HT1080 (cell line): ENCODE measurements around the gene EFNB2. TPM values are rescaled to one million over a fixed set of nuclear protein-coding genes. Genes with fewer than 3 reads are reported as not detected.
A peak's percentile ranks its signal among the peaks of the same experiment; 100 is the strongest.

Source experiments
- DNase-seq: peaks from one replicate; pipeline ENCODE4 v3.0.0-alpha.2; 2015; ENCODE audit warnings: low read depth
- polyA plus RNA-seq, 2 experiments: library from polyadenylated mRNA; depleted of rRNA; stranded (reverse); fragments of >200 nt; gene quantifications; 2 replicates each; pipeline ENCODE4 v1.2.3, GENCODE V29; 2015
- total RNA-seq: library from RNA; depleted of rRNA; stranded (reverse); fragments of >200 nt; shearing (Covaris generic); gene quantifications from 2 replicates; pipeline ENCODE4 v1.2.3, GENCODE V29; 2014; rRNA removed

Gene EFNB2, protein sequence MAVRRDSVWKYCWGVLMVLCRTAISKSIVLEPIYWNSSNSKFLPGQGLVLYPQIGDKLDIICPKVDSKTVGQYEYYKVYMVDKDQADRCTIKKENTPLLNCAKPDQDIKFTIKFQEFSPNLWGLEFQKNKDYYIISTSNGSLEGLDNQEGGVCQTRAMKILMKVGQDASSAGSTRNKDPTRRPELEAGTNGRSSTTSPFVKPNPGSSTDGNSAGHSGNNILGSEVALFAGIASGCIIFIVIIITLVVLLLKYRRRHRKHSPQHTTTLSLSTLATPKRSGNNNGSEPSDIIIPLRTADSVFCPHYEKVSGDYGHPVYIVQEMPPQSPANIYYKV
- 17.4 and 22.4 TPM in 2 replicates for total RNA-seq
- polyA plus RNA-seq (2015; cell fraction: cytosol; rRNA removed): 21.6 and 25.0 TPM in 2 replicates
- polyA plus RNA-seq (2015; cell fraction: nucleus; rRNA removed): 16.1 and 19.2 TPM in 2 replicates

DNA sequence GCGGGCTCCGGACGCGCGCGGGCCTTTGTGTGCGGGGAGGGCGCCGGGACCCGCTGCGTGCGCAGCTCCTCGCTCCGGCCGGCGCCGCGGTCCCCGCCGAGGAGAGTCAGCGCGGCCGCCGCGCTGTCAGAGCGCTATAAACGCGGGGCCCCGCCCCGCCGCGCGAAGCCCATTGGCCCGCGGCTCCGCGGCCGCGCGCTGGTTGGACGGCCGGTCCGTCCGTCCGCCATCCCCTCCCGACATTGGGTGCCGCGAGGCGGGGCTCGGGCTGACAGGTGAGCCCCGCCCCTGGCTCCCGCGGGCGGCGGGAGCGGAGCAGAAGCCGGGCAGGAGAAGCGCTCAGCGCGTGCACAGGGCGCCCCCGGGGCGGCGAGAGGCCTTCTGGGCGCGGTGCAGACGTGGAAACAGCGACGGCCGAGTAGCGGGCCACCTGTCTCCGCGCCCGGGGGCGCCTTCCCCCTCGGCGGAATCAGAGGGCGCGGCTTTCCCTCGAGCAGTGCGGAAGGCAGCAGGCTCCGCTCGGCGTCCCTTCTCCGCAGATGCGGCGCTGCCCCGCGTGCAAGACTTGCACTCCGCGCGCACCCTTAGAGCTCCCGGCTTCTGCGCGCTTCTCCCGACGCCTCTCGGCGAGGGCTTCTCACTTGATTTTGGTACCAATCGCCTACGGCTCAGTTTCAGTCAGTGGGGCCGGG is at the start of gene EFNB2:
TSS of gene EFNB2 (minus strand) at position 111 of the 692 bp plus-strand sequence. CDS start 698 bp downstream, outside the sequence.
- peak; percentile 94 for DNase-seq

GRCh38 chr13:106581225-106581624 is 45.8 kb upstream of the EFNB2 start:
- no peak for DNase-seq

- no peak for DNase-seq
These were observed 40.4 kb upstream of the EFNB2 start for GRCh38 chr13:106575896-106576295.

DNA sequence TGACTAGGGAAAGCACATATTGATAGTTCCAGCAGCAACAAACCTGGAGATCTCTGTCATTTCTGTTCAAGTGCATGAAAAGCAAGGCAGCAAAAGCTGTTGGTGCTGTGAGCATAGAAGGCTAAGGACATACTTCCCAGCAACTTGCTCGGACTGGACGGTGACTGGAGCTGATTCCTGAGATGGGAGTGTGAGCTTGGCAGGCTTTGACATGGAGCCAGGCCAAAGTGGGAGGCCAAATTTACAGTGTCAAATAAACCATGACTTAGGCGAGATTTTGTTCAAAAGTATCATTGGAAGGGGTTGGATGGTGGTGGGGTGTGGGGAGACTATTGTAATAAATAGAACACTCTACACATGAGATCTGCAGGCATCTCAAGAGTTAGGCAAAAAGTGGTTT is 38.4 kb upstream of the EFNB2 start:
- no peak for DNase-seq

DNA sequence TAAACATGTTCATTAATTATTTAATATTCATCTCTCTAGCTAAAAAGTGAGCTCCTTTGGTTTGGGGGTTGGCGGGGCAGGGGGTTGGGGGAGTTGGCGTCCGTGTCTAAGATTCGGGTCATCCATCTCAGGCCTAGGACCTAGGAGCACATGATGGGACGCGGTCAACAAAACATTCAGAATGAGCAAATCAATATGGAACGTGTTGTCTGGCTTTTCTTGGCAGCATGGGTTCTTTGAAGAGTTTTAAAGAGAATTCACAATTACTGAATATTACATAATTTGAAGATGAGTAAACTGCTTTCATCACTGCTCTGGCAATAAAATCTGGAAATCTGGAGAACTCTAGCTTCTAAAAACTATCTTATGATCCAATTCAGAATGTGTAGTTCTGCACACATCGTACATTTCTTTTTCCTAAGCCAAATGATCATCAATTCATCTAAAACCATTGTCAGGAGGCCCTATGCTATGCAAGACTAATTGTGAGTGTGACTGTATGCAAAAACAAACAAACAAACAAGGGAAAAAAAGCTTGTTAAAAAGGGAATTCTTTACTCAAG is 37.9 kb upstream of the EFNB2 start:
- no peak for DNase-seq

DNA sequence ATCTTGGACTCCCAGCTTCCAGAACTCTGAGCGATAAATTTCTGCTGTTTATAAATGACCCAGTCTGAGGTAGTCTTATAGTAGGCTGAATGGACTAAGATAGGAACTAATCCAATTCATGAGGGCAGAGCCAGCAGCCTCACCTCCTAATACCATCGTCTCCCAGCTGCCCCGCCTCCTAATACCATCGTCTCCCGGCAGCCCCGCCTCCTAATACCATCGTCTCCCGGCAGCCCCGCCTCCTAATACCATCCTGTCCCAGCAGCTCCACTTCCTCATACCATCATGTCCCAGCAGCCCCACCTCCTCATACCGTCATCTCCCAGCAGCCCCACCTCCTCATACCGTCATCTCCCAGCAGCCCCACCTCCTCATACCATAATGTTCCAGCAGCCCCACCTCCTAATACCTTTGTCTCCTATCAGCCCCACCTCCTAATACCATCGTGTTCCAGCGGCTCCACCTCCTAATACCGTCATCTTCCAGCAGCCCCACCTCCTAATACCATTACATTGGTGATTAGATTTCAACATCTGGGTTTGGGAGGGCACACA is 34.9 kb upstream of the EFNB2 start:
- peak; percentile 42 for DNase-seq

DNA sequence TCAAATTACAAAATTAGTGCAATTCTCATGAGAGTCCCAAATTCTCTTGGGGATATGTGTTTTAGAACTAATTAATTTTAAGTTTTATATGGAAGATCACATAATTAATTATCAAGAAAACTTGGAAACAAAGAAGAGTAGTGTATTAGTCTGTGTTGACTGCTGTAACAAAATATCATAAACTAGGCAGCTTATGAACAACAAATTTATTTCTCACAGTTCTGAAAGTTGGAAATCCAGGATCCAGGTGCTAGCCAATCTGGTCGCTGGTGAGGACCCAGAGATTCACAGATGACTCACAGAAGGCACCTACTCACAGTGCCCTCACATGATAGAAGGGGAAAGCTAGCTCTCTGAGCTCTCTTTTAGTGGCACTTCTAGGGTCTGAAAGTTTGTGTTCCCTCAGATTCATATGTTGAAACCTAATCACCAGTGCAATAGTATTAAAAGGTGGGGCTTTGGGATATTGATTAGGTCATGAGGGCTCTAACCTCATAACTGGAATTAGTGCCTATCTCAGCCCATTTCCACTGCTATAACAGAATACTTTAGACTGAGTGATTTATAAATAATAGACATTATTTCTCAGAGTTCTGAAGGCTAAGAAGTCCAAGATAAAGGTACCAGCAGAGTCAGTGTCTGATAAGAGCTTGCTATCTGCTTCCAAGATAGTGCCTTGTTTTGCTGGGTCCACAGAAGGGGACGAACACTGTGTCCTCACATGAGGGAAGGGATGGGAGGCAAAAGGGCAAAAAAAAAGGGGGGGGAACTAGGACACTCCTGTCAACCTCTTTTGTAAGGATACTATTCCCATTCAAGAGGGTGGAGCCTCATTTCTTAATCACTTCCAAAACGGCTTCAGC is 34.0 kb upstream of the EFNB2 start:
- DNase-seq: peak; percentile 22

DNA sequence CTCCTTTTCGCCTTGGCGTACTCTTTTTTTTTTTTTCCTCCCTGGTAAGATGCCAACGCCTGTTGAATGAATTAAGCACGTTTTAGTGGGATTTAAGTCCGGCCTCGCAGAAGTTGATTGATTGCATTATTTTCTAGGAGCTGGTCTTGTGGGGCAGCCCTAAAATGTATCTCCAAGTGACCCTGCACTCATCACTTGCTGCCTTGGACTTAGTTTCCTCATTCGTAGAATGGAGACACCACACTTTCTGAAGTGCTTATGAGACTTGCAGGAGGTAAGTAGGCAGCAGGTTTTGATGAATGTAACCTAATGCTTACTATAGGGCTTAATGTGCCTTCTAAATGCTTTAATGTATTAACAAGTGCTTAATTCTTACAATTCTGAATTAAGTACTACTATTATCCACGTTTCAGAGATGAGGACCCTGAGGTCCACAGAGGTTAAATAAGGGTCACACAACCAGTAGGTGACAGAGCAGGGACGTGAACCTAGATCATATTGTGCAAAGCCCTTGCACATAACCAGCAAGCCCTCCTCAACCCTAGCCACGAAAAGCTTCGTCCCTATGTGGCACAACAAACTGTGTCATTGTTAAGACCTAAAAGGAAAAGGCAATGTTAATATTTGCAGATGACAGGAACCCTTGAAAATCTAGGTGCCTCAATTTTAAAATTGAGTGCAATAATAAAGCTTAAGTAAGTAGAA is 33.0 kb upstream of the EFNB2 start:
- DNase-seq: no peak

DNA sequence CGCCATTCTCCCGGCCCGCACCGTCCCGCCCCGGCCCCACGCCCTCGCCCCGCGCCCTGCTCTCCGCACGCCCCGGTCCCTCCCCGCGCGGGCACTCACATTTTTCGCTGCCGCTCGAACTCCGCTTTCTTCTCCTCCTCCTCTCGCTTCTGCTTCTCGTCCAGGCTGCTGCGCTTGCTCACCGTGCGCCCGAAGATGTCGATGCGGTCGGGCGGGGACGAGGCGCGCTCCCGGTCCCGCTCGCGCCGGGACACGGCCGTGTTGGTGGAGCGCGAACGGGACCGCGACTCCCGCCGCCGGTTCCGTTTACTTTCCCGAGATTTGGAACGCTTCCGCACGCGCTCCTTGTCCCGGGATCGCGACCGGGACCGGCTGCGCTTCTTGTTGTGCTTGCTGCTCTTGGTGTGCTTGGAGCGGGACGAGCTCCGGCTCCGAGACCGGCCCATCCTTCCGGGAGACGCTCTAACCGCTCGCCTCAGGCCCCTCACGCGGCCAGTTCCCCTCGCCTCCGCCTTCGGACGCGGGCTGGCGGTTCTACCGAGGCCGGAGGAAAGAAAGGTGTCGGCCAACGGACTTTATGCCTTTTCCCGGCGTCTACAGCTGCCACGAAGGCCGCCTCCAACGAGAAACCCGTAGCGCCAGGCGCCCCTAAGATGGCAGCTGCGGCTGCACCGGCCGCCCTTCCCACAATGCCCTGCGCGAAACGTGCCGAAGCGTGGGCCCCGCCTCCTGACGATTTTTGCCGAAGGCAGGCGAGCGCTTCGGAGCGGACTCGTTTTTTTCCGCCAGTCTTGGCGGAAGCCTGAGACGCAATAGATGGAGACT is 32.2 kb upstream of the EFNB2 start, which contains the start of gene ARGLU1:
TSS of gene ARGLU1 (minus strand) at position 664 of the 825 bp plus-strand sequence. CDS start at position 446, 218 bp downstream.
- peak; percentile 90 for DNase-seq

DNA sequence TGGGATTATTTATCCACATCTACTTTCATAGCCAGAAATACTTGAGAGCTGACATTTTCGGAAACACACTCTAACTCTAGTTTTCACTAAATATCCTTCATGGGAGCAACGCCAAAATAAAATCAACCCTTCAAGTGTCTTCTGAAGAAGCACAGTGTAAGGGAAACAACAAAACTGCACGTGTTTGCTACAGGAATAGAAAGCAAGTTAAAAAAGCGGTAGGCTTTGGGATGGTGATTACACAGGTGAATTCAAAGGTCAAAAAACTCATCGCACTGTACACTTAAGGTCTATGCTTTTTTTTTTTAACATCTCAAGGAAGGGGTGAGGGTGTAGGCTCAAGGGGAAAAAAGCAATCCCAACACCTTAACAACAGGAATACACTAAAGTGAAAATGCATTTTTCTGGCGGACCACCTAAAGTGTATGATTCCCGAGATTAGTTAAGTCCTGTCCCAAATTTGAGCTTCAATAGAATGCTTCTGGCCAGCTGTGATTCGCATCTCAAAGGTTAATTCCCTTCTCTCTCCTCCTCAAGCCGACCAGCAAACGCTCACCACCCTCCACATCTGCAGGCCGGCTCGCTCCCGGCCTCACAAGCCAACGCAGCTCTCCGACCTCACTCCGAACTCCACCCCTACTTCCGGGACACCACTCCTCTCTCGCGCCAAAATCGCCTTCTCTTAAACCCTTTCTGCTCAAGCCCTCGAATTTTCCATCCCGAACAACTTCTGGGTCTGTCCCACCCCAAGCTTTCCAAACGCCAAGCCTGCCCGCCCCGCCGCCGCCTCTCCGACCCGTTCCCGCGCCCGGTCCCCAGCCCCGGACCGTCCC is 31.4 kb upstream of the EFNB2 start:
- peak; percentile 64 for DNase-seq

- no peak for DNase-seq
These were observed 29.8 kb upstream of the EFNB2 start for GRCh38 chr13:106565127-106565775.

DNA sequence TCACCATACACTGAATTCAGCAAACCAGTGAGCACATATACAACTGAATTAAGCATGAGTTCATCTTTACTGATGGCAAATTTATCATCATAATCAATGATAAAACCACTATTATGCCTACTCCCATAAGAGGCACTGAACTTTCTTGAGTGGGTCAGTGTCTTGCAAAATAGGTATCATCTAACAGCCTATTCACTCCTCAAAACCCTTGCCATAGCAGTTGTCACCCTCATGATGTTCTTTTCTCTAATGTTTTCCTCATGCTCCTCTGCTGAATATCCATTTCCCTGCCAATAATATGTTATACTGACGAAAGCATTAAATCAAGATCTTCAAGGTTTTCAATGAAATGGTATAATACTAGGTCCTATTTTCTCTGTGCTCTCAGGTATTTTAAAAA is 26.8 kb upstream of the EFNB2 start:
- no peak for DNase-seq

DNA sequence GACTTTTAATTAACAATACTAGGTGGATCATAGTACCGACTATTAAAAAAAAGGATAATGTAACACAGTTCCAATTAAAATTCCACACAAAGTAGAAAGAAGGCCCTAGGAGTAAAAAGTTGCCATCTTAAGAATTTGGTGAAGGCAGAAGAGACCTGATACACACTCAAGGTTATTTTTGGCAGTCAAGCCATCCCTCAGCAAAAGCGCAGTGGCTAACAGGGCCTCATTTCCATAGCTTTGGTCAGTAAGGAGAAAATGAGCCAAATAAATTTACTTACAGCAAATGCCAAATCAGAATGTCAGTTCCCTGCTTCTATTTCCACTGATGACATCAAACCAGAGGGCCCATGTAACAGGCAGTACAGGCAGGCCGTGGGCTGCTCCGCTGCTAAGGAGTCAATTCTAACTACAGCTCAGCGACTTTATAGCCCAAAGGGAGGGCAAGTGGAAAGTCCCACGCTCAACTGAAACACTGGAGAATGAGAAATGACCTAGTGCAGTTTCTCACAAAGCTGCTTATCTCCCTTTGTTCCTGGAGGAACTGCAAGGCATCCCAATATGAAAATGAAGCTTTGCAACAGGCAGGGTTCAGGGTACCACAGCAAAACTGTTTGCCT is 26.2 kb upstream of the EFNB2 start:
- DNase-seq: no peak

DNA sequence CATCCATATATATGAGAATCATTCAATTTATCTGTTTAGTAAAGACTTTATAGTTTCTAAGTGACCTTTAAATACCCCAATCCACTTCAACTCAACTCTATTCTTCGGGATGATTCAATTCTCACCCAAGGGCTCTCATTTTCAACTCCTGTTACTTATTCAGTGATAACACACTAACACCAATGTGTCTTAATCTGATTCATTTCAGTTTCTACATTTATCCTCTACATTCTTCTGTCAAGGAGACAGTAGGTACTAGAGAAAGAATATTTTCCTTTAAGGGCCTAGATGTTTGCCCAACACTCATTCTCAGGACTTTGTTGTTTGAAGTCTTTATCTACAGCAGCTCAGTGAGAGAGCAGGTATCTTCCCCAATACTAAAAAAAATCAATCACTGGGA is 25.4 kb upstream of the EFNB2 start:
- DNase-seq: no peak

GRCh38 chr13:106558527-106558926 is 23.1 kb upstream of the EFNB2 start:
- DNase-seq: no peak

GRCh38 chr13:106555631-106556328 is 20.3 kb upstream of the EFNB2 start:
- no peak for DNase-seq

- DNase-seq: no peak
These were observed 16.3 kb upstream of the EFNB2 start for GRCh38 chr13:106551751-106552150.
